HG03060 (cell line): ENCODE measurements around the gene SNX9.

Source experiments
- ATAC-seq: cut with Tn5 transposase; IDR thresholded peaks from one replicate; pipeline ENCODE4 v1.9.1; 2021; ENCODE audit warnings: low read depth, moderate number of reproducible peaks; ENCODE audit not compliant: unreplicated experiment

The SNX9 gene

DNA sequence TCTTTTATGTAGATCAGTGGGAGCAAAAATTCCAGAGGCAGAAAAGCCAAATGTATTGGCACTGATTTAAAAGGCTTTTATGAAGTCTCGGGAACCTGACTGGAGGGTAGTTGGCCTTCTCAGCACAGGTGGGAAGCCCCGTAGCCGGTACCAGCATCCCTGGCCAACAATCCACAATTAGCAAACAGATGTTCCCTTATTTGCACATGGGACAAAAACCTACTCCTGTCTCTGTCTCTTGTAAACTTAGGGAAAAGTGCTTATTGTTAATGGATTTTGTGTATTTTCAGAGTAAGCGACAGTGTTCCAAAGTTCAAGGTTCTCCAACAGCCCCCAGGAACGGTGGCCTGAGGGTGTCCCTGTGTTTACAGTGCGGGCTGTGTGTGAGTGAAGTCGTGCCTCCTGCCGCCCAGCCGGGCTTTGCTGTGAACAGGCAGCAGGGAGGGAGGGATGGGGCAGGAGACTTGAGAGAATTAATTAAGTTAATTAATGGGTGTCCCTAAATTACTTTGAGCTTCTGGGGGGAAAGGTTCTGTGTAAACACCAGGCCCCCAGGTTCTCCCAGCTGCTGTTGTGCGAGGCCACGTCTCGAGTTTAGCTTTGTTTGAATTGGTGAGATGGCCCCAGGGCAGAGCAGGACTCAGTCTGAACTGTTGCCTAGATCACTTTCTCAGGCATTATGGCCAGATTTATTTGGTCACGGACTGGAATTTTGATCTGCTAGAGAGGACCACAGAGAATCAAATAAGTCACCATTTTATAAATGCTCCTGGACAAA lies 162.5 kb downstream of the SNX9 start:
- no peak for ATAC-seq

DNA sequence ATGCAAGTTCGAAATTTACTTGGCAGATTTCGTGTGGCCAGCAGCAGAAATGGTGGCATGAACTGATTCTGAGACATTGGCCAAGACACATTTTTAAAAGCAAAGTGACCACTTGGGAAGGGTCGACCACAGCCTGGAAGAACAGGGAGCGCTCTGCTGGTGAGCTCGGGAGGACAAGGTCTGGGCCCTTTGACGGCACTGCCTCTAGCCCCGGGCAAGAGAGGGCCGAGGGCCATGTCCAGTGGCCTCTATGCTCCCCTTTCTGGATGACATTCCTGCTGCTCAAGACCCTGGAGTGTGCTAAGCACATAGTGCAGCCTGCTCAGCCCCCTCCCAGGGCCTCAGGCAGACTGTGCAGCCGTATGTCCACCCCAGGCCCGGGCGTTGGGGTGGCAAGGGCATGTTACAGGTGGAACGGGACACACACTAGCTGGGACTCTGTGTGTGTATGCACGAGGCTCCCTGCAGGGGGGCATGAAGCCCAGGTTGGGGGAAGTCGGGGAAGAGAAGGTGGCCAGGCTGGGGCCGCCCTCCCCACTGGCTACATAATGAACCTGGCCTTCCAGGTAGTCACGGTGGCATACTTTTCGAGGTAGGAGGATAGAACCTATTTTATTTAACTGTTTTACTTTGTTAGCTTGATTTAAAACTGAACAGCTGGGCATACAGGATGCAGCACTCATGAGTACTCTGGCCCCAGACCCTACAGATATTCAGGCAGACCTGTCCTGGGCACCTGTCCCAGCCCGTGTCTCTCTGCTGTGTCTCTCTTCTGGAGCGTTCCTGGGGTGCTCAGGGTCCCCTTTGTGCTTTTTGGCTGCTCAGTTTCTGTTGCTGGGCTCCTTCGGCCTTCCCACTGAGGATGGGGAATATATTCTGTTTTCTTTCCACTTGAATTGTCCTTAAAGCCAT lies 165.0 kb downstream of the SNX9 start:
- ATAC-seq, result no peak

GRCh38 chr6:157988700-157989063 lies 165.6 kb downstream of the SNX9 start:
- no peak for ATAC-seq

GRCh38 chr6:157989541-157990289 lies 166.7 kb downstream of the SNX9 start:
- ATAC-seq, result no peak

GRCh38 chr6:157990321-157991066 lies 167.4 kb downstream of the SNX9 start:
- ATAC-seq, result no peak

DNA sequence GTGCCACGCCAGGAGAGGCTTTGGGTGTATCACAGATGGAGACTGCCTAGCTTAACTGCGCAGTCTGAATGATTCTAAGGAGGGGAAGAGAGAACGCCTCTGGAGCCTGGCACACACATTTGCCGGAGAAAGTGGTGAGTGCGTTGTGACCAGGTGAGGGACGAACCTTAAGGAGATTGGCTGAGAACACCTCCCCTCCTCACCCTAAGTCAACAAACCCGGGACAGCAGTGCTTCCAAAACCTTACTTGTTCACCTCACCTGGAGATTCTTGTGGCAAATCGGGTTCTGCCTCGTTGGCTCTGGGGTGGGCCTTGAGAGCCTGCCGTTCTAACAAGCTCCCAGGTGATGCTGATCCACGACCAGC lies 168.0 kb downstream of the SNX9 start:
- no peak for ATAC-seq

DNA sequence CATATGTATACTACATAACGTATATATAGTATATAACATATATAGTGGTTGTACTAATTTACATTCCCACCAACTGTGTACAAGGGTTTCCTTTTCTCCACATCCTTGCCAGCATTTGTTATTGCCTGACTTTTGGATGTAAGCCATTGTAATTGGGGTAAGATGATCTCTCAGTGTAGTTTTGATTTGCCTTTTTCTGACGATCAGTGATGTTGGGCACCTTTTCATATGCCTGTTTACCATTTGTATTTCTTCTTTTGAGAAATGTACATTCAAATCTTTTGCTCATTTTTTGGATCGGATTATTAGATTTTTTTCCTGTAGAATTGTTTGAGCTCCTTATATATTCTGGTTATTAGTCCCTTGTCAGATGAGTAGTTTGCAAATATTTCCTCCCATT lies 170.0 kb downstream of the SNX9 start:
- no peak for ATAC-seq

DNA sequence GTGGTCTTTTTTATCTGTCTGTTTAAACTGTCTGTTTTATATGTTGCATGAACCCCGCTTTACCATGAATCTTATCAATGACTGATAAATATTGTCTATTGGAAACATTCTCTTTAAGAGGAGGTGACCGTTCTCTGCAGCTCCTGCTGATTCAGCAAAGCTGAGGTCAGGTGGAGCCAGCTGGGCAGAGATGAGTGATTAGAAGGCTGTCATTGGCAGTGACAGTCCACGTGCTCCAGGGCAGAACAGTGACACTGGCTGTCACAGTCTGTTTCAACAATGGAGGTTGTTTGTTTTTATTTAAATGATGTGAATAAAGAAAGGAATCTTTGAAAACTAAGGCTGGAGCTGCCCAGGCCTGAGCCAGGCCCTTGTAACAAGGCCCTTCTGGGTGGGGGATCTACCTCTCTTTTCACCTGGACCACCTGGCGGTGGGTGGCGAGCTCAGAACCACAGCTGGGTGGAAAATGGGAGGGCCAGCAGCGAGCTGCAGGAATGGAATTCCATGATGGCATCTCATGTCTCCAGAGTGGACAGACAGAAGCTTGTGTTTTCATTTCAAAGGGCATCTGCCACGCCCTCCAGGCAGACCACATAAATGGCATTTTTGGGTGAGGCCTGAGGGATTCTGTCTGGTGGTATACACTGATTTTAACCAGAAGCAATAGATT lies 171.2 kb downstream of the SNX9 start:
- ATAC-seq, result no peak
